ENCODE measurements around the gene LRCH1.

LRCH1 gene

DNA sequence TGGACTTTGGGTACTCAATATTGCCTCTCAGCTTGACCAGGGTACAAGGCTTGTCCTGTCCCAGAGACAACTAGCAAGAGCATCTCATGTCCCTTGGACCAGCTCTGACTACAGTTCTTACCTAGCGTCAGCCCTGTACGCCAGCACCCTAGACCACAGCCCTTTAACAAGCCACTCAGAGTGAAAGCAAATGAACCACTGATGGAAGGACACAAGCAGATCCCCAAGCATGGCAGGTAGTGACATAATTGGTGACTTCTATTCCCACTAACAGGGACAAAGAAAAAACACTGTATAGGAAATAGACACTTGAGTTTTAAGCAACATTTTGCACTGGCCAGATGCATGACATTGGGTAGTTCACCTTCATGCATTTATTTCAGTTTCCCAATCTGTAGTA, 8.8 kb upstream of the LRCH1 start:
- TF ChIP-seq, protein P1, sequence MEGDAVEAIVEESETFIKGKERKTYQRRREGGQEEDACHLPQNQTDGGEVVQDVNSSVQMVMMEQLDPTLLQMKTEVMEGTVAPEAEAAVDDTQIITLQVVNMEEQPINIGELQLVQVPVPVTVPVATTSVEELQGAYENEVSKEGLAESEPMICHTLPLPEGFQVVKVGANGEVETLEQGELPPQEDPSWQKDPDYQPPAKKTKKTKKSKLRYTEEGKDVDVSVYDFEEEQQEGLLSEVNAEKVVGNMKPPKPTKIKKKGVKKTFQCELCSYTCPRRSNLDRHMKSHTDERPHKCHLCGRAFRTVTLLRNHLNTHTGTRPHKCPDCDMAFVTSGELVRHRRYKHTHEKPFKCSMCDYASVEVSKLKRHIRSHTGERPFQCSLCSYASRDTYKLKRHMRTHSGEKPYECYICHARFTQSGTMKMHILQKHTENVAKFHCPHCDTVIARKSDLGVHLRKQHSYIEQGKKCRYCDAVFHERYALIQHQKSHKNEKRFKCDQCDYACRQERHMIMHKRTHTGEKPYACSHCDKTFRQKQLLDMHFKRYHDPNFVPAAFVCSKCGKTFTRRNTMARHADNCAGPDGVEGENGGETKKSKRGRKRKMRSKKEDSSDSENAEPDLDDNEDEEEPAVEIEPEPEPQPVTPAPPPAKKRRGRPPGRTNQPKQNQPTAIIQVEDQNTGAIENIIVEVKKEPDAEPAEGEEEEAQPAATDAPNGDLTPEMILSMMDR (IDR thresholded peaks at IDR 0.05; ENCODE audit: control insufficient read depth, extremely low read depth, insufficient read depth) = no peak
- no peak for DNase-seq (ENCODE audit: low read depth)
- no peak overlapping the region for H3K4me3 ChIP-seq (ENCODE audit: low read depth, low read length)

DNA sequence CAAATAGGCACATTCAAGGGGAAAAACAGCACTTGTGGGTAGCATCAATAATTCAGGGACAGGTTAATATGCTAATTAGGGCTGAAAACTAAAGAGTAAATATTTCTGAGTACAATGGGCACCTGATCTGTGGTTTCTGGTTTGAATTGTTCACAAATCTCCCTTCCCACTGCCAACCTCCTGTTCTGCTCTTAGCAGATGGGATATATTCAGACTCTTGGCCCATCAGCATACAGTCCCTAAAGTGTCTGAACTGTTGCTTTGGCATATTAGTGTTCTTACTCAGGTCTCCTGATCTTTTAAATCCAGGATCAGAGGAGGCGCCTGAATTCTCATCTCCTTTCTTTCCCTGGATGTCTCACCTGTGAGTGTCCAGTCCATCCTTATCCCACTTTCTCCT, 8.2 kb upstream of the LRCH1 start:
- no peak for DNase-seq (ENCODE audit: low read depth)
- TF ChIP-seq, protein P1 (IDR thresholded peaks at IDR 0.05; ENCODE audit: control insufficient read depth, extremely low read depth, insufficient read depth) = no peak
- no peak overlapping the region for H3K4me3 ChIP-seq (ENCODE audit: low read depth, low read length)

GRCh38 chr13:46546084-46546768, 6.7 kb upstream of the LRCH1 start:
- TF ChIP-seq, protein P1 (IDR thresholded peaks at IDR 0.05; ENCODE audit: control insufficient read depth, extremely low read depth, insufficient read depth) = no peak
- no peak overlapping the region for H3K4me3 ChIP-seq (ENCODE audit: low read depth, low read length)
- no peak for DNase-seq (ENCODE audit: low read depth)

GRCh38 chr13:46550822-46551221, 2.1 kb upstream of the LRCH1 start:
- no peak overlapping the region for H3K4me3 ChIP-seq (ENCODE audit: low read depth, low read length)
- DNase-seq (ENCODE audit: low read depth) = no peak
- TF ChIP-seq, protein P1 (IDR thresholded peaks at IDR 0.05; ENCODE audit: control insufficient read depth, extremely low read depth, insufficient read depth) = no peak

- H3K4me3 ChIP-seq (ENCODE audit: low read depth, low read length) = no peak overlapping the region
- peak; percentile 62 for DNase-seq (ENCODE audit: low read depth)
These were observed 1.3 kb upstream of the LRCH1 start for GRCh38 chr13:46551410-46552302.

DNA sequence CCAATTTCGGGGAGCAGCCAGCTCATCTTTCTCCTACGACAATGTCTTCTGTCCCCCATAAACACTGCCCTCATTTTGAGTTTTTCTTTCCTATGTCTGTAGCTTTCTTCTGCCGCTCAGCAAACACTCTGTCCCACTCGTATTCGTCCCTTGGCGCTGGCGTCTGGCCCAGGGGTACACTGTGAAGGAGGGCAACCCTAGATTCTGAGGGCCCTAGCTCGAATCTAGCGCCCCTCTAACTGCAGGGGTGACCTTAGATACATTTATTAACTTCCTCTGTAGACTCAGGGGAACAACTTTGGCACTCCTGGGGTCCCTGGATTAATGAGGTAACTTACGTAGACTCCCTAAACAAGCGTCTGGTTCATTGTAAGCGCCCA, 677 bp upstream of the LRCH1 start:
- DNase-seq (ENCODE audit: low read depth) = no peak
- TF ChIP-seq, protein P1 (IDR thresholded peaks at IDR 0.05; ENCODE audit: control insufficient read depth, extremely low read depth, insufficient read depth) = no peak

More at GRCh38 chr13:46551410-46552302, 1.3 kb upstream of the LRCH1 start:
- TF ChIP-seq, protein P1 (IDR thresholded peaks at IDR 0.05; ENCODE audit: control insufficient read depth, extremely low read depth, insufficient read depth) = peak; percentile 82

More for the DNA sequence above, 677 bp upstream of the LRCH1 start:
- H3K4me3 ChIP-seq (ENCODE audit: low read depth, low read length) = peak overlapping the region; percentile 84

Measured in LNCaP clone FGC (cell line).